Embryonic facial prominence (tissue), 1 donor: Measurements from ENCODE around the gene CFAP54.
"Not testable (repeated sequence)": the region's sequence is repeated elsewhere in the genome, so short reads cannot be mapped to it uniquely, and the experiment has no call there.

ENCODE experiments used
- DNase-seq: peaks from one replicate; pipeline ENCODE4 v3.0.0-alpha.2; 2016; ENCODE audit errors: extremely low spot score

CFAP54 gene

GRCh38 chr12:96474206-96474605, 15.2 kb upstream of the CFAP54 start:
- DNase-seq, result no peak

GRCh38 chr12:96478011-96478410, 11.4 kb upstream of the CFAP54 start:
- no peak for DNase-seq

- no peak for DNase-seq
These were observed 7.3 kb upstream of the CFAP54 start for GRCh38 chr12:96482086-96482485.

GRCh38 chr12:96483116-96483515, 6.3 kb upstream of the CFAP54 start:
- DNase-seq, result no peak

DNA sequence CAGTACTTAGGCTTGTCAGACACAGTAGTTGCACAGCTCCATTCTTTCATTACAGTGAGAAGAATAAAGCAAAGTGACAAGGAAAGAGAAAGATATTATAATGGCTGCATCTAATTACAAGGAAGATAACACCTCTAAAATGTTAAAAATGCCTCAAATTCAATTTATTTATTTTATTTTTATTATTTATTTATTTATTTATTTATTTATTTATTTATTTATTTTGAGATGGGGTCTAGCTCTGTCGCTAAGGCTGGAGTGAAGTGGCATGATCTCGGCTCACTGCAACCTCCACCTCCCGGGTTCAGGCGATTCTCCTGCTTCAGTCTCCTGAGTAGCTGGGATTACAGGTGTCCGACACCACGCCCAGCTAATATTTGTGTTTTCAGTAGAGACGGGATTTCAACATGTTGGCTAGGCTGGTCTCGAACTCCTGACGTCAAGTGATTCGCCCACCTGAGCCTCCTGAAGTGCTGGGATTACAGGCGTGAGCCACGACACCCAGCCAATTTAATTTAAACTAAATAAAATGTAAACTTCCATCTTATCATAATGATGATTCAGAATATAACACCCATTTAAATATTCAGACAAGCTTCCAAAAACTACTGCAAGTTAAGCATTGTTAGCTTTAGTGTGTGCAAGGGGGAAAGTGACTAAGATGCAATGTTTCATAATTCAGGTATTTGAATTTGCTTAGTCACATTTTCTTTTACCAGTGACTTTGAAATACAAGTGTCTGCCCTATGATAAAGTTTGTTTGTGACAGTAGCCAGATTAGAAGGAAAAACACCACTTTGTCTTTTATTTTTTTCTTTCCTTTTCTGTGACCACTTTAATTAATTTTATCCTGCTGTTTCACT, 2.4 kb upstream of the CFAP54 start:
- no peak for DNase-seq

DNA sequence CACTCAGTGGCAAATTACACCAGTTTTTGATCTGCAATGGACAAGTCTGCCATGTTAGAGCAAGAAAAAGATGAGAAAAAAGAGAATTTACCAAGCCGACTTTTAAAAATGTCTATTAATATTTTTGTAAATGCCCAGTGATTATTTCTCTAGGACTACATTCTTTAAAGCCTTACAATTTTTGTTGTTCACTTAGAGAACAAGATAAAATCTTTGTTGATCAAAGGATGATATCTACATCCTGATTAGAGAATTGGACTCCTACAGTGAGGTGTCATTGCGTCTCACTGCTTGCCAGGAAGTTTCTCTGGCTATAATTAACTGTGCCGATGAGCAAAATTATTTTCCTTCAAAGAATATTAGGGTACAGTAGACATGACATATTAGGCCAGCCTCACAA, 1.7 kb upstream of the CFAP54 start:
- DNase-seq, result no peak

GRCh38 chr12:96493106-96493505, 3.7 kb downstream of the CFAP54 start:
- no peak for DNase-seq

GRCh38 chr12:96494154-96494553, 4.8 kb downstream of the CFAP54 start:
- not testable (repeated sequence) for DNase-seq

DNA sequence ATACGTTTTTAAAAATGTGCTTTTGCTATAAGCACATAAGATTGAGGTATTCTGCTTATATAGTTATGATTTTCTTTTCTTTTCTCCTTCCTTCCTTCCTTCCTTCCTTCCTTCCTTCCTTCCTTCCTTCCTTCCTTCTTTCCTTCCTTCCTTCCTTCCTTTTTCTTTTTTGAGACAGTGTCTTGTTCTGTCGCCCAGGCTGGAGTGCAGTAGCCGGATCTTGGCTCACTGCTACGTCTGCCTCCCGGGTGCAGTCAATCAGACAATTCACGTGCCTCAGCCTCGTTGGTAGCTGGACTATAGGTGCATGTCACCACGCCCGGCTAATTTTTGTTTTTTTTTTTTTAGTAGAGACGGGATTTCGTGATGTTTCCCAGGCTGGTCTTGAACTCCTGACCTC, 5.8 kb downstream of the CFAP54 start:
- no peak for DNase-seq

DNA sequence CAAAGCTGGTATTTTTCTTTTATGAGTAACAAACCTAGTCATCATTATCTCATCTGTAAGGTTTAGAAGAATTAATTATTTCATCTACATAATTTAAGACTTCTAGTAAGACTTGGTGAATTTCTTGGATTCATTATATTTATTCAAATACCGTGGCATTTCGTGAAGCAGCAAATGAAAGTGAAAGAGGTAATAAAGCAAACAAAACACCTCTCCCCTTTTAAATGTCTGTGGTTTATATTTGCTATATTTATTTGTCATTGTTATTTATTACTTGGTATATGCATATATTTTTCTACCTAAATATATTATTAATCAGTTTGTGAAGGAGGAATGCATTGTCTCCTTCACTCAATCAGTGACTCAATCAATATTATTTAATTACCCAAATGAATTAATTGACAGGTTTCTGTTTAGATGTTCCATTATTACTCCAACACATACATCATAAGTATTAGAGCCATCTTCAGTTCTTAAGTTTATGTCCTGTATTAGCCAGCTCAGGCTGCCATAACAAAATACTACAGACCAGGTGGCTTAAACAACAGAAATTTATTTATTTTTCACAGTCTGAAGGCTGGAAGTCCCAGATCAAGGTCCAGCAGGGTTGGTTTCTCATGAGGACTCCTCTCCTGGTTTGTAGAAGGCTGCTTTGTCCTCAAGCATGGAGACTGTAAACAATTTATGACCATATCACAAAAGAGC, 6.6 kb downstream of the CFAP54 start:
- DNase-seq, result no peak

DNA sequence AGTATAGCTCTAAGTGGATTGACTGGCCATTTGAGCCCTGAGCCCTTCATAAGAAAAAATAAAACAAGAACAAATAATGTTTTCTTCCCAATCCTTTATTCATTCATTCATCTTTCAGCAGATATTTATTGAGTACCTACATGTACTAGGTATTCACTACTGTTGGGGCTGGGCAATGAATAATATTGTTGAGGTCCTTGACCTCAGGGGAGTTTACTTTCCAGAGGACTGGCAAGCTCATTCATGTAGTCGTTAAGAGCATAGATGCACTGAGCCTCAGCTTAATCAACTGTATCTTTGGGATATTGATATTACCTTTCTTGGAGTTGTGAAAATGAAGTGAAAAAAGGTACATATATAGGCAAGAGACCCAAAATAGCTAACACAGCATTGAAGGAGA, 7.6 kb downstream of the CFAP54 start:
- DNase-seq, result no peak

- no peak for DNase-seq
These were observed 8.5 kb downstream of the CFAP54 start for GRCh38 chr12:96497855-96498254.

DNA sequence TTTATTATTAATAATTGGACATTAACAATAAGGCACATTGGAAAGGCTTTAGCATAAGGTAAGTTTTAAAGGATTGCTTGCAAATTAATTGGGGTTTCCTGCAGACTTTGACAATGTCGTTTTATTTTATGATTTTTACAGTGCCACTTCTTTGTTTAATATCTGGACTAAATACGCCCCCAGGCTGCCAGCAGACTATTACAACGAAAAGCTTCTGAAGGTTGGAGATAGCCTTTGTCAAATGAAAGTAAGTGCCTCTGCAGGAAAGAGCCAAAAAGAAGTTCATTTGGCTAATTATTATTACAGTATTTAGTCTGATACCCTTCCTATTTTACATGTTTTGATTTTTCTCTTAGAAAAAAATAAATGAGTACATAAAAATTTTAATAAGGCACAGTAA, 11.3 kb downstream of the CFAP54 start:
- no peak for DNase-seq

- DNase-seq, result no peak
These were observed 11.9 kb downstream of the CFAP54 start for GRCh38 chr12:96501133-96501761.

GRCh38 chr12:96501908-96502307, 12.5 kb downstream of the CFAP54 start:
- no peak for DNase-seq

DNA sequence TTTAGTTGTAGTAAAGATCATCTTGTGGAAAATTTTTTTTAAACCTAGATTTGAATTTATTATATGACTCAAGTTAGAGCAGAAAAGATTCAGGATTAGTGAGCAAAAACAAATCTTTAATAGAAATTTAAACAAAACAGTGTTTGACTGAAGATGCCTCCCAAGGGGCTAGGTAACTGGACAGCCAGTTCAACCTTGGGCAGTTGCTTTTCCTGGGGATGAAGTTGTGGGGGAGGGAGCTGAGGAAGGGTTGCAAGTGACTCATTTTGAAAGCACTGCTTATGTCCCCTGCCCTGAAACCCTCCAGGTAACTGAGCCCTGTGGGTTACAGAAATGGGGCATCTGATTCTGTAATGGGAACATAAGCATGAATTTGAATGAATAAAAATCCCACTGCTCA, 13.1 kb downstream of the CFAP54 start:
- DNase-seq, result no peak

- no peak for DNase-seq
These were observed 13.7 kb downstream of the CFAP54 start for GRCh38 chr12:96502949-96503532.

DNA sequence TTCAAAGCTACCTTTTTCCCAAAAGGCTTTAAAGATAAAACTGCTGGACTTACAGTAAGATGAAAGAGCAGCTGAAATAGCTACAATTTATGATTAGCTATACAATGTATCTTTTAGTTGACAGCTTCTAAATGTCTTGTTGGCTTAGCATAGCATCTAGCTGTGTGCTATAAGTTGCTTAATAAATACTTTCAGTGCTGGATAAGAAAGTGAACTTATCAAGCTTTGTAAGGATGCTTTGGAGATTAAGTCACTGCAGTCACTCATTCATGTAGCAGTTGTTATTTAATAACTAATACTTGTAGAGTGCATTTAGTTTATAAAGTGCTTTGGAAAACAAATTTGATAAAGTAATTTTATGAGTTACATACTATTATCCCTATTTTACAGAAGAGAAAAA, 14.6 kb downstream of the CFAP54 start:
- DNase-seq, result no peak

- DNase-seq, result no peak
These were observed 17.4 kb downstream of the CFAP54 start for GRCh38 chr12:96506776-96507175.

DNA sequence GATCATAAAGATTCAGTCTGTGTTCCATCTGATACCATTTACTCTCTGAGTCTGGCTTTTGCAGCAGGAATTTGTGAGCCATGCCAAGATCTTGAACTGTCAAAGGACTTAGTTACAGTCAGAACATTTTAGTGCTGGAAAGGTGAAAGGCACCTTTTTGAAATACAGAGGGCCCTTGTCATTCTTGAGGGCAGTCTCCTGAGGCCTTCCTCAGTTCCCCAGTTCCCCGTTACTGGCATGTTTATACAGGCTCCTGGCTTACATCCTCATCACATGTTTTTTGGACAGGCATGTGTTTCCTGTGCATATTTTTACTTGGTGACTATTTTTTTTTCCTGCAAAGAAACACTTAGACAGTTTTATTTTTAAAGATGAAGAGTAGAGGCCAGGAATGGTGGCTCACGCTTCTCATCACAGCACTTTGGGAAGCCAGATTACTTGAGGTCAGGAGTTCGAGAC, 21.0 kb downstream of the CFAP54 start:
- DNase-seq, result no peak

DNA sequence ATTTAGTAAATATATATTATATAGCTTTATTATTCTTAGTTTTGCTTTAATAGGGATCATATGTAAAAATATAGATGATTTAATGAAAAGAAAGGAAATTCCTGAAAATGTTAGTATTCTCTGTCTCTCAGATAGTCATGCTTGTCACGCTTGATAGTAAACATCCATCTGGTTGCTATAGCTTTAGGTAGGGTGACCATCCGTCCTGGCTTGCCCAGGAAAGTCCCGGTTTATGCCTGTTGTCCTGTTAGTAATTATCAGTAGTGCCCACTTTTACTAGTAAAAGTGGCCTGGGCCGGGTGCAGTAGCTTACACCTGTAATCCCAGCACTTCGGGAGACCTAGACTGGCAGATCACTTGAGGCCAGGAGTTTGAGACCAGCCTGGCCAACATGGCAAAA, 23.8 kb downstream of the CFAP54 start:
- no peak for DNase-seq

DNA sequence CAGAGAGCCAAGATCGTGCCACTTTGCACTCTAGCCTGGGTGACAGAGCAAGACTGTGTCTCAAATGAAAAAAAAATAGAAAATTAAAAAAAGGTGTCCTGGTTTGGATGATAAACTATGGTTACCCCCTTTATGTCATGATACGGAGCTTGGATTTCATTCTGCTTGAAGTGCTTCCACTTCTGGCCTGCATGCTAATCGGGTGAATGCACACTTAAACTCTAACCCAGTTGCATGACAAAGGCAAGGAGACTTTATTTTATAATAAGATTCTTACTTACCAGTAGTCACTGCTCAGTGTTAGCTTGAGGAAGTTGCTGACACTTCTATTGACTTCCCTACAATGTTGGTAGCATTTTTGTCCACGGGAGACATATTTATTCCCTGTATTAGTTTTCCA, 24.3 kb downstream of the CFAP54 start:
- DNase-seq, result no peak
